ENCODE data around the gene TSEN34. TPM values are rescaled to one million over a fixed set of nuclear protein-coding genes. Genes with fewer than 3 reads are reported as not detected.
"Not testable (repeated sequence)": the region's sequence is repeated elsewhere in the genome, so short reads cannot be mapped to it uniquely, and the experiment has no call there.

The TSEN34 gene
- total and polyA plus RNA-seq, 7 donors: 15.5 to 44.6 (median 20.2) TPM

DNA sequence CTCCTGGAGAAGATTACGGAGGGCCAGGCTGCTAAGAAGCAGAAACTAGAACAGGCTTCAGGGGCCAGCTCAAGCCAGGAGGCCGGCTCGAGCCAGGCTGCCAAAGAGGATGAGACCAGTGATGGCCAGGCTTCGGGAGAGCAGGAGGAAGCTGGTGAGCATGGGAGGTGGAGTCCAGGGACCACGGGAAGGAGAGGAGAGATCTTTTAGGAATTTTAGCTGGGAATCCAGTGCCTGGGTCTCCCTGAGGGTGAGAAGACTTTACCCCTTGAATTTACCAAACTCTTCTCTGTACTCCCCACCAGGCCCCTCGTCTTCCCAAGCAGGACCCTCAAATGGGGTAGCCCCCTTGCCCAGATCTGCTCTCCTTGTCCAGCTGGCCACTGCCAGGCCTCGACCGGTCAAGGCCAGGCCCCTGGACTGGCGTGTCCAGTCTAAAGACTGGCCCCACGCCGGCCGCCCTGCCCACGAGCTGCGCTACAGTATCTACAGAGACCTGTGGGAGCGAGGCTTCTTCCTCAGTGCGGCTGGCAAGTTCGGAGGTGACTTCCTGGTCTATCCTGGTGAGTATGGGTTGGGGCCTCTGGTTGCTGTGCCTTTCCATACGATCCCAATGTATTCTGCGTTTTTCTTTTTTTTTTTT lies 824 bp downstream of the TSEN34 start:
- peak overlapping the region; percentile 75 for H3K4me3 ChIP-seq
- H3K4me1 ChIP-seq: peaks cover 17% of the 10 kb centered on the region
- peaks cover 6 to 43% of the 10 kb centered on the region in 2 donors for H3K36me3 ChIP-seq (ENCODE audit: insufficient read depth in 1 of 2, low read depth in 1 of 2)
- no peak for TF ChIP-seq CTCF (IDR thresholded peaks at IDR 0.05)
- DNase-seq (peak in 1 of 2 donors; percentile 18), ATAC-seq (no peak)
- intact Hi-C loops (cut with DNase I): loop anchor here in 1 of 2 donors (1.0 kb wide), 1 partner anchor 8 kb away; the partner anchor contains the start of gene RPS9
- H3K27me3 ChIP-seq (ENCODE audit: insufficient read depth in 3 of 3, low read length in 2 of 3): no peaks in the 10 kb centered on the region
- H3K9me3 ChIP-seq: no peaks in the 10 kb centered on the region
- peak overlapping the region; percentile 99 for H3K27ac ChIP-seq
- WGBS, 3 donors: 62 to 65% (median 63%) methylated on average over 18 to 19 of the region's 19 CpGs

DNA sequence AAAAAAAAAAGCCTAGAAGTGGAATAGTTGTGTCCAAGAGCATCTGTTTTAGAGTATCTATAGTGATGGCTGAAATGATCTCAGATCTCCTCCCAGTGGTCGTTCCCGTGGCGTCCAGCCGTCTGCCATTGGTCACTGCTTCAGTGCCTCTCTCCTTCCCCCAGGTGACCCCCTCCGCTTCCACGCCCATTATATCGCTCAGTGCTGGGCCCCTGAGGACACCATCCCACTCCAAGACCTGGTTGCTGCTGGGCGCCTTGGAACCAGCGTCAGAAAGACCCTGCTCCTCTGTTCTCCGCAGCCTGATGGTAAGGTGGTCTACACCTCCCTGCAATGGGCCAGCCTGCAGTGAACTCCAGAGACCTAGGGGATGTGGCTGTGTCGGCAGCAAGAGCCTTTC lies 1.9 kb downstream of the TSEN34 start:
- DNase-seq (no peak), ATAC-seq (no peak)
- peaks cover 6 to 44% of the 10 kb centered on the region in 2 donors for H3K36me3 ChIP-seq (ENCODE audit: insufficient read depth in 1 of 2, low read depth in 1 of 2)
- H3K4me1 ChIP-seq: peaks cover 17% of the 10 kb centered on the region
- H3K9me3 ChIP-seq: no peaks in the 10 kb centered on the region
- no peak overlapping the region for H3K27ac ChIP-seq
- intact Hi-C loops (cut with DNase I): no loop called here
- no peak for TF ChIP-seq CTCF (IDR thresholded peaks at IDR 0.05)
- no peak overlapping the region for H3K4me3 ChIP-seq
- WGBS, 3 donors: 90 to 93% (median 91%) methylated on average over 11 of the region's 11 CpGs
- H3K27me3 ChIP-seq (ENCODE audit: insufficient read depth in 3 of 3, low read length in 2 of 3): no peaks in the 10 kb centered on the region

DNA sequence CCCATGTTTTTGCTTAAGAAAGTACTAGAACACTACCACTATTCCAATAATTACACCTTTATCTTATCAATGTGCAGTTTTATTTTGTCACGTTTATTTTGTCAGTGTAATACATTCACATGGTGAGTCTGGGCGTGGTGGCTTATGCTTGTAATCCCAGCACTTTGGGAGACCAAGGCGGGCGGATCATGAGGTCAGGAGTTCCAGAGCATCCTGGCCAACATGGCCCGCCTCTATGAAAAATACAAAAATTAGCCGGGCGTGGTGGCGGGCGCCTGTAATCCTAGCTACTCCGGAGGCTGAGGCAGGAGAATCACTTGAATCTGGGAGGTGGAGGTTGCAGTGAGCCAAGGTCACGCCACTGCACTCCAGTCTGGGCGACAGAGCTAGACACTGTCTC lies 3.4 kb downstream of the TSEN34 start:
- H3K4me1 ChIP-seq; H3K27me3 ChIP-seq (ENCODE audit: insufficient read depth in 3 of 3, low read length in 2 of 3); DNase-seq; ATAC-seq; H3K27ac ChIP-seq; H3K9me3 ChIP-seq; H3K4me3 ChIP-seq; intact Hi-C loops (cut with DNase I): not testable (repeated sequence)
- H3K36me3 ChIP-seq (ENCODE audit: insufficient read depth in 1 of 2, low read depth in 1 of 2): peaks cover 6 to 45% of the 10 kb centered on the region in 2 donors
- 93 to 95% (median 95%) methylated on average over 12 of the region's 12 CpGs for WGBS, 3 donors

- Histone ChIP-seq H3K36me3 (ENCODE audit: insufficient read depth in 1 of 2, low read depth in 1 of 2) (peaks cover 6 to 49% of the 10 kb centered on the region in 2 donors), H3K27me3 (ENCODE audit: insufficient read depth in 3 of 3, low read length in 2 of 3) (no peaks in the 10 kb centered on the region), H3K9me3 (no peaks in the 10 kb centered on the region), H3K27ac (no peak overlapping the region), H3K4me3 (no peak overlapping the region), H3K4me1 (peaks cover 9% of the 10 kb centered on the region)
- ATAC-seq (no peak), DNase-seq (no peak)
- no peak for TF ChIP-seq CTCF (IDR thresholded peaks at IDR 0.05)
- intact Hi-C loops (cut with DNase I): no loop called here
- 94 to 96% (median 94%) methylated on average over 7 of the region's 7 CpGs for WGBS, 3 donors
Observed at GRCh38 chr19:54196536-54196935, 5.4 kb downstream of the TSEN34 start.

DNA sequence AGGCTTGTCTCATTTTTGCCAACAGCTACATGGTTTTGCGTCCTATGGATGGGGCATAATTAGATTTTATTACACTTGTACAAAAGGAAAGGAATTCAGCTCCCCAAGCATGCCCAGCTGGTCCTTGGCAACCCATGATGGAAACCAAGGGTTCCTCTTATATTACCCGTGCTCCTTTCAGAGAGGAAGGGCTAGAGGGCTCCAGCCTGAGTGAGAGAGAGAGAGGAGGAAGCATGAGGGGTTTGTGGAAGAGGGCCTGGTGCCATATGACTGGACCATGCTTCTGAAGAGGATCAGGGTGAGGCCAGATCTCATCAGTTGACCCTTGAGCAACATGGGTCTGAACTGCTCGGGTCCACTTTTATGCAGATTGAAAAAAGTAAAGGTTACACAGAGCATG lies 6.0 kb downstream of the TSEN34 start:
- Histone ChIP-seq H3K4me1 (peaks cover 9% of the 10 kb centered on the region), H3K4me3 (no peak overlapping the region), H3K9me3 (no peaks in the 10 kb centered on the region), H3K27me3 (ENCODE audit: insufficient read depth in 3 of 3, low read length in 2 of 3) (no peaks in the 10 kb centered on the region), H3K27ac (no peak overlapping the region), H3K36me3 (ENCODE audit: insufficient read depth in 1 of 2, low read depth in 1 of 2) (peaks cover 8 to 50% of the 10 kb centered on the region in 2 donors)
- no peak for TF ChIP-seq CTCF (IDR thresholded peaks at IDR 0.05)
- intact Hi-C loops (cut with DNase I): no loop called here
- DNase-seq (no peak), ATAC-seq (no peak)
- WGBS, 3 donors: 66 to 76% (median 69%) methylated on average over 3 of the region's 3 CpGs
